Raji (cell line): ENCODE results near the gene WDFY2.

Experiments used
- POLR2A ChIP-seq: IDR thresholded peaks from 2 replicates; pipeline ENCODE4 v1.6.1; 2011; ENCODE audit warnings: low read depth, low read length, control low read depth; ENCODE audit not compliant: insufficient read depth

WDFY2 gene

GRCh38 chr13:51804295-51805172, 220.3 kb downstream of the WDFY2 start:
- TF ChIP-seq POLR2A, result peak; percentile 5; the same call in 1 of the 2 replicates

GRCh38 chr13:51805313-51805712, 221.1 kb downstream of the WDFY2 start:
- TF ChIP-seq POLR2A, result no peak

- TF ChIP-seq POLR2A, result no peak
Measured at GRCh38 chr13:51805925-51806324, 221.7 kb downstream of the WDFY2 start.

GRCh38 chr13:51806566-51806965, 222.3 kb downstream of the WDFY2 start:
- no peak for TF ChIP-seq POLR2A

- TF ChIP-seq POLR2A, result no peak
Measured at GRCh38 chr13:51807041-51807440, 222.8 kb downstream of the WDFY2 start.

- TF ChIP-seq POLR2A, result no peak
Measured at GRCh38 chr13:51808811-51809210, 224.5 kb downstream of the WDFY2 start.

- no peak for TF ChIP-seq POLR2A
Measured at GRCh38 chr13:51811046-51811445, 226.8 kb downstream of the WDFY2 start.

GRCh38 chr13:51811920-51812451, 227.7 kb downstream of the WDFY2 start:
- no peak for TF ChIP-seq POLR2A

- TF ChIP-seq POLR2A, result no peak
Measured at GRCh38 chr13:51814071-51814470, 229.8 kb downstream of the WDFY2 start.

GRCh38 chr13:51814825-51815650, 230.8 kb downstream of the WDFY2 start:
- peak; percentile 24; the same call in 1 of the 2 replicates for TF ChIP-seq POLR2A

GRCh38 chr13:51815848-51816247, 231.6 kb downstream of the WDFY2 start:
- TF ChIP-seq POLR2A, result no peak

GRCh38 chr13:51816604-51817249, 232.5 kb downstream of the WDFY2 start:
- no peak for TF ChIP-seq POLR2A
